HCT116 (cell line): ENCODE measurements around the gene TRMT1.

ENCODE experiments used
- CBX3 ChIP-seq: IDR thresholded peaks from 2 replicates; pipeline ENCODE4 v1.6.1; 2012; ENCODE audit warnings: low read depth
- POLR2A ChIP-seq: IDR thresholded peaks from 2 replicates; pipeline ENCODE4 v1.7.0; 2011; ENCODE audit warnings: borderline replicate concordance; ENCODE audit not compliant: insufficient read depth, insufficient read length; ENCODE audit errors: extremely low read depth
- ZFX ChIP-seq: fragments of 450-650 bp; IDR thresholded peaks from 2 replicates; pipeline ENCODE4 v1.6.1; 2017
- TF ChIP-seq, protein P1 (sequence below), 3 experiments: fragments of 200-600 bp in 1 of 3; sonication (generic) in 1 of 3; IDR thresholded peaks in 2 of 3; conservative IDR thresholded peaks in 1 of 3; 2 replicates each; pipeline ENCODE4 v1.5.1; 2012 to 2017; ENCODE audit warnings: low read depth in 2 of 3, low read length in 2 of 3, antibody characterized with exemption in 1 of 3, borderline replicate concordance in 1 of 3, control low read depth in 1 of 3, mild to moderate bottlenecking in 1 of 3, mixed read lengths in 1 of 3, mixed run types in 1 of 3, moderate library complexity in 1 of 3; ENCODE audit not compliant: insufficient read depth in 1 of 3

DNA sequence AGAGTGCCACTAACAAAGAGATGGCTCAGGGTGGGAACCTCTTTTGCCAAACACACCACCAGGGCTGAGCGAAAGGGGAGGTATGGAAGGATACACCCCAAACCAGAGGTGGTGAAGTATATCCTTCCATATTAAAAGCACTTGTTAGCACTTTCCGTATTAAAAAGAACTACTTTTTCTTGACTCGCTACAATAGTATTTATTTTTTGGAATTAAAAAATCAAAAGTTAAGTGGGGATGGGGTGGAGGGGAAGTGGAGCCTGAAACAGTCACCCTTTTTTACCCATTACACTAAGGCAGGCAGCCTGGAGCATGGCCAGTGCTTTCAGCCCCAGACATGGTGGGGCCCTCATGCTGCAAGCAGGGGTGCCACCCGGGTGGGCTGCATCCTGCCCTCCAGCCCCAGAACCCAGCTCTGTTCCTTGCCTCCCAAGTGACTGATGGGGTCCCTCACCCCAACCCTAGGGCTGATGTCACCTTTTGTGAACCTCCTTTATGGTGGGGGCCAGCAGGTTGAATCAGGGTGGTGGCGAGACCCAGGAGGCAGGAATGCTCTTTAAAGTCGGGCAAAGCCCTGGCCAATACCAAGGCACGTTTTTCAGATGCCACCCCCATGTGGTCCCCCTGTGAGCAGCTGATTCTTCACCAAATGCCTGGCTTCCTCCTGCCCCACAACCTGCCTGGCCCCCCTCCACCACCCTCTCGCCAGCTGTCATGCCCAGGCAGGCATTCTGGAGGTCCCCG lies 44.9 kb downstream of the TRMT1 start:
- TF ChIP-seq POLR2A (no peak), ZFX (no peak), CBX3 (no peak)
- TF ChIP-seq, protein P1, sequence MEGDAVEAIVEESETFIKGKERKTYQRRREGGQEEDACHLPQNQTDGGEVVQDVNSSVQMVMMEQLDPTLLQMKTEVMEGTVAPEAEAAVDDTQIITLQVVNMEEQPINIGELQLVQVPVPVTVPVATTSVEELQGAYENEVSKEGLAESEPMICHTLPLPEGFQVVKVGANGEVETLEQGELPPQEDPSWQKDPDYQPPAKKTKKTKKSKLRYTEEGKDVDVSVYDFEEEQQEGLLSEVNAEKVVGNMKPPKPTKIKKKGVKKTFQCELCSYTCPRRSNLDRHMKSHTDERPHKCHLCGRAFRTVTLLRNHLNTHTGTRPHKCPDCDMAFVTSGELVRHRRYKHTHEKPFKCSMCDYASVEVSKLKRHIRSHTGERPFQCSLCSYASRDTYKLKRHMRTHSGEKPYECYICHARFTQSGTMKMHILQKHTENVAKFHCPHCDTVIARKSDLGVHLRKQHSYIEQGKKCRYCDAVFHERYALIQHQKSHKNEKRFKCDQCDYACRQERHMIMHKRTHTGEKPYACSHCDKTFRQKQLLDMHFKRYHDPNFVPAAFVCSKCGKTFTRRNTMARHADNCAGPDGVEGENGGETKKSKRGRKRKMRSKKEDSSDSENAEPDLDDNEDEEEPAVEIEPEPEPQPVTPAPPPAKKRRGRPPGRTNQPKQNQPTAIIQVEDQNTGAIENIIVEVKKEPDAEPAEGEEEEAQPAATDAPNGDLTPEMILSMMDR (IDR thresholded peaks at IDR 0.05 in 2 of 3, conservative IDR thresholded peaks at IDR 0.05 in 1 of 3; ENCODE audit: borderline replicate concordance in 1 of 3, insufficient read depth in 1 of 3, low read depth in 2 of 3, low read length in 2 of 3), result no peak
